ENCODE results near the gene GAPT.
A peak's percentile ranks its signal among the peaks of the same experiment; 100 is the strongest.

Gene GAPT

GRCh38 chr5:58499231-58499630 is 8.0 kb downstream of the GAPT start:
- Histone ChIP-seq H3K27ac (no peak overlapping the region; the same call in 1 of the 2 replicates), H3K4me2 (peak overlapping the region; percentile 72), H3K9ac (no peak overlapping the region)

GRCh38 chr5:58499941-58500340 is 8.7 kb downstream of the GAPT start:
- peak overlapping the region; percentile 72 for H3K4me2 ChIP-seq
- peak overlapping the region; percentile 58; the same call in 1 of the 2 replicates for H3K27ac ChIP-seq
- H3K4me3 ChIP-seq: no peak overlapping the region

More at GRCh38 chr5:58499231-58499630, 8.0 kb downstream of the GAPT start:
- Histone ChIP-seq H3K27me3 (no peaks in the 10 kb centered on the region), H4K20me1 (no peaks in the 10 kb centered on the region), H3K4me3 (no peak overlapping the region), H3K36me3 (no peaks in the 10 kb centered on the region), H3K4me1 (peaks cover 15% of the 10 kb centered on the region), H3K9me3 (no peaks in the 10 kb centered on the region)
- TF ChIP-seq Cebpa-rat (IDR thresholded peaks at IDR 0.05): no peak

GRCh38 chr5:58501778-58502417 is 10.7 kb downstream of the GAPT start:
- Histone ChIP-seq H3K9ac (no peak overlapping the region), H3K9me3 (no peaks in the 10 kb centered on the region), H3K4me3 (no peak overlapping the region), H3K36me3 (no peaks in the 10 kb centered on the region), H3K27me3 (no peaks in the 10 kb centered on the region), H3K4me1 (peaks cover 30% of the 10 kb centered on the region), H4K20me1 (no peaks in the 10 kb centered on the region), H3K4me2 (no peak overlapping the region), H3K27ac (no peak overlapping the region)
- no peak for TF ChIP-seq Cebpa-rat (IDR thresholded peaks at IDR 0.05)

More at GRCh38 chr5:58499941-58500340, 8.7 kb downstream of the GAPT start:
- no peak for TF ChIP-seq Cebpa-rat (IDR thresholded peaks at IDR 0.05)
- Histone ChIP-seq H4K20me1 (no peaks in the 10 kb centered on the region), H3K27me3 (no peaks in the 10 kb centered on the region), H3K36me3 (no peaks in the 10 kb centered on the region), H3K9me3 (no peaks in the 10 kb centered on the region), H3K4me1 (peaks cover 15% of the 10 kb centered on the region), H3K9ac (no peak overlapping the region)

DNA sequence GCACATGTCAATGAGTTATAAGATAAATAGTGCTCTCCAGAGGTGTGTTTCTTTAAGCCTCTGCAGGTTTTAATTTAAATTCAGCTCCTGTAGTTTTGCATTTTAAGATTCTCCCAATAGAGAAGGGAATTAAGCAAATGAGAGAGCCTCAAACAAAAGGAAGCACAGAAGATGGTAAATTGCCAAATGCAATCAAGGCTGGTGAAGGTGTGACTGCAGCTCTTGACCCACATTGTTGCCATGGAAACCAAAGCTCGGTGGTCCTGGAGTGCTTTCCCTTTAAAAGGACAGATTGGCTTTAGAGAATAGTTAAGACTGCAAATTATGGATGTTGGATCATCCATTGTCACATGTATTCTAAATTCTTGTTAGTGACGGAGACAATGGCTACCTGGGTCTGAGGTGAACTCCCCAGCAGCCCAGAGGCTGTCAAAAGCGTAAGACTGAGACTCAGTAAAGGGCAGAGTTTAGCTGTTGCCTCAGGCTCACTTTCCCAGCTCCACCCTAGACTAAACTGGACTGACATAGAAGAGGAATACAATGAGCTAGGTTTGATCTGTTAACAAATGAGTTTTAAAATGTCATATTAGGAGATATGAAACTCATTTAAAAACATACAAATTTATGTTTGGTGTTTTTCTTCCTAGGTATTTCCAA is 12.3 kb downstream of the GAPT start:
- no peak overlapping the region for H3K4me2 ChIP-seq
- peaks cover 30% of the 10 kb centered on the region for H3K4me1 ChIP-seq
- H3K27ac ChIP-seq: no peak overlapping the region
- TF ChIP-seq Cebpa-rat (IDR thresholded peaks at IDR 0.05): no peak
- H3K9ac ChIP-seq: no peak overlapping the region
- no peak overlapping the region for H3K4me3 ChIP-seq
- H3K27me3 ChIP-seq: no peaks in the 10 kb centered on the region
- H4K20me1 ChIP-seq: no peaks in the 10 kb centered on the region
- H3K36me3 ChIP-seq: no peaks in the 10 kb centered on the region
- H3K9me3 ChIP-seq: no peaks in the 10 kb centered on the region

DNA sequence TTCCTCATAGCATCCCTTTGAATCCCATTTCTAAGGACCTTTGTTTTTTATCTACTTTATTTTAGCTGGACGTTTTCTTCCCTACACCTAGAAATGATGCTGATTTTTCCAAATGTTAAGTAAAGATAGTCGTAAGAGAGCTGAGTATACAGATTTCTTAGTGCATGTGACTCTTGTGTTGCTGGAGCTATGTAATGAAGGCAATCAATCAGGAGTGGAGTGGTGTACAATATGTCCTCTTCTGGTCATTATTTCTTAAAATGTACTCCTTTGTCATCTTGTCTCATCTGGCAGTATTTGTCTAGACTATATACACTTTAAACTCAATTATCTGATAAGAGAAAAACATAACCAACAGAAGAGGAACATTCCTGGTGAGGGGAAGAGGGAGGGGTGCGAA is 13.5 kb downstream of the GAPT start:
- no peak overlapping the region for H3K4me3 ChIP-seq
- H3K9ac ChIP-seq: no peak overlapping the region
- H3K27ac ChIP-seq: no peak overlapping the region
- peaks cover 22% of the 10 kb centered on the region for H3K4me1 ChIP-seq
- H3K9me3 ChIP-seq: no peaks in the 10 kb centered on the region
- no peaks in the 10 kb centered on the region for H3K27me3 ChIP-seq
- H4K20me1 ChIP-seq: no peaks in the 10 kb centered on the region
- TF ChIP-seq Cebpa-rat (IDR thresholded peaks at IDR 0.05): no peak
- H3K4me2 ChIP-seq: no peak overlapping the region
- H3K36me3 ChIP-seq: no peaks in the 10 kb centered on the region

GRCh38 chr5:58505502-58505901 is 14.3 kb downstream of the GAPT start:
- Histone ChIP-seq H3K4me3 (no peak overlapping the region), H3K27ac (no peak overlapping the region; the same call in 1 of the 2 replicates), H3K36me3 (no peaks in the 10 kb centered on the region), H3K4me2 (peak overlapping the region; percentile 57), H3K9ac (no peak overlapping the region), H4K20me1 (no peaks in the 10 kb centered on the region), H3K4me1 (peaks cover 15% of the 10 kb centered on the region), H3K27me3 (no peaks in the 10 kb centered on the region), H3K9me3 (no peaks in the 10 kb centered on the region)
- no peak for TF ChIP-seq Cebpa-rat (IDR thresholded peaks at IDR 0.05)

DNA sequence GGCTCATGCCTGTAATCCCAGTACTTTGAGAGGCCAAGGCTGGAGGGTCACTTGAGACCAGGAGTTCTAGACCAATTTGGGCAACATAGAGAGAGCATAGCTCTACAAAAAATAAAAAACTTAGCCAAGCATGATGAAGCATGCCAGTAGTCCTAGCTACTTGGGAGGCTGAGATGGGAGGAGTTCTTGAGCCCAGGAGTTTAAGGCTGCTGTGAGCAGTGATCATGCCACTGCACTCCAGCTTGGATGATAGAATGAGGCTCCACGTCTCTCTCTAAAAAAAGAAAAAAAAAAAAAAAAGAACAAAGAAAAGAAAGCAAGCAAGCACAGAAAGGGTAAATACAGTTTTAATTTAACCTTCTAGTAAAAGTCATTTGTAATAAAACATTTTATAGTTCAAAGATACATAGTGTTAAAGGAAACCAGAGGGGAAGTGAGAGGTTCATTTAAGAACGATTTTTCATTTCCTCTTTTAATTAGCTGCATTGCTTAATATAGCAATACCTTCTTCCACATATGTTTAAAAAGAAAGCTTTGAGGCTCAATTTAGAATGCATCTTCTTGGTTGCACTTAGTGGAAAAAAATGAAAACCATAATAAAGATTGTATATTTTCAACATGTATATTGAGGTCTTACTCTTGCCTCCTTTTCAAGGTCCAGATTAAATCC is 14.9 kb downstream of the GAPT start:
- Histone ChIP-seq H3K27me3 (no peaks in the 10 kb centered on the region), H3K4me1 (peaks cover 15% of the 10 kb centered on the region), H3K27ac (no peak overlapping the region; the same call in 1 of the 2 replicates), H4K20me1 (no peaks in the 10 kb centered on the region), H3K4me3 (no peak overlapping the region), H3K9me3 (no peaks in the 10 kb centered on the region), H3K36me3 (no peaks in the 10 kb centered on the region), H3K9ac (no peak overlapping the region), H3K4me2 (peak overlapping the region; percentile 57)
- TF ChIP-seq Cebpa-rat (IDR thresholded peaks at IDR 0.05): no peak

- Histone ChIP-seq H3K4me2 (no peak overlapping the region), H3K27ac (no peak overlapping the region), H3K9me3 (no peaks in the 10 kb centered on the region), H3K4me3 (no peak overlapping the region), H3K27me3 (no peaks in the 10 kb centered on the region), H4K20me1 (no peaks in the 10 kb centered on the region), H3K4me1 (peaks cover 15% of the 10 kb centered on the region), H3K9ac (no peak overlapping the region), H3K36me3 (no peaks in the 10 kb centered on the region)
- no peak for TF ChIP-seq Cebpa-rat (IDR thresholded peaks at IDR 0.05)
Measured at GRCh38 chr5:58507715-58508114, 16.5 kb downstream of the GAPT start.

- TF ChIP-seq Cebpa-rat (IDR thresholded peaks at IDR 0.05): no peak
- H3K4me2 ChIP-seq: no peak overlapping the region
- no peak overlapping the region for H3K27ac ChIP-seq
- H3K9ac ChIP-seq: no peak overlapping the region
- H3K36me3 ChIP-seq: no peaks in the 10 kb centered on the region
- H3K4me1 ChIP-seq: no peaks in the 10 kb centered on the region
- no peak overlapping the region for H3K4me3 ChIP-seq
- H4K20me1 ChIP-seq: no peaks in the 10 kb centered on the region
- H3K9me3 ChIP-seq: peaks cover 40% of the 10 kb centered on the region
- H3K27me3 ChIP-seq: no peaks in the 10 kb centered on the region
Measured at GRCh38 chr5:58517198-58517597, 26.0 kb downstream of the GAPT start.

- Histone ChIP-seq H3K36me3 (no peaks in the 10 kb centered on the region), H4K20me1 (no peaks in the 10 kb centered on the region), H3K27me3 (no peaks in the 10 kb centered on the region), H3K9ac (no peak overlapping the region), H3K4me3 (no peak overlapping the region), H3K27ac (no peak overlapping the region), H3K9me3 (no peaks in the 10 kb centered on the region), H3K4me2 (no peak overlapping the region), H3K4me1 (no peaks in the 10 kb centered on the region)
- TF ChIP-seq Cebpa-rat (IDR thresholded peaks at IDR 0.05): no peak
Measured at GRCh38 chr5:58523956-58524355, 32.7 kb downstream of the GAPT start.

Measured in BLaER1 (cell line).